ENCODE measurements around the gene RASGRF2.

GRCh38 chr5:81065492-81065891 lies 105.3 kb downstream of the RASGRF2 start:
- TF ChIP-seq CTCF (conservative IDR thresholded peaks at IDR 0.05; ENCODE audit: low read length) (no peak), EZH2phosphoT487 (IDR thresholded peaks at IDR 0.05; ENCODE audit: borderline replicate concordance) (no peak)

All from Loucy (cell line).